ENCODE data around the gene TMEM151B.
A peak's percentile ranks its signal among the peaks of the same experiment; 100 is the strongest.
"Not testable (repeated sequence)": the region's sequence is repeated elsewhere in the genome, so short reads cannot be mapped to it uniquely, and the experiment has no call there.

Gene TMEM151B

GRCh38 chr6:44269921-44270525 lies at the start of gene TMEM151B:
TMEM151B (plus strand) TSS chr6:44270450; CDS start chr6:44270743, 293 bp downstream.
- DNase-seq (ENCODE audit: low read depth) = no peak

DNA sequence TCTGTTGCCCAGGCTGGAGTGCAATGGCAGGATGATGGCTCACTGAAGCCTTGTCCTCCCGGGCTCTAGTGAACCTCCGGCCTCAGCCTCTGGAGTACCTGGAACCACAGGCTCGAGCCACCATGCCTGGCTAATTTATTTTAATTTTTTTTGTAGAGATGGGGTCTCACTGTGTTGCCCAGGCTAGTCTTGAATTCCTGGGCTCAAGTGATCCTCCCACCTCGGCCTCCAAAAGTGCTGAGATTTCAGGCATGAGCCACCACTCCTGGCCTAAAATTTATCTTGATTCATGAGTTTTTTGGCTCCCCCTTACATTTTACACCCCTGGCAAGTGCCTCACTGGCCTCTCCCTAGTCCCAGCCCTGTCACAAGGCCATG lies 49.3 kb upstream of the TMEM151B start:
- DNase-seq (ENCODE audit: low read depth) = no peak

DNA sequence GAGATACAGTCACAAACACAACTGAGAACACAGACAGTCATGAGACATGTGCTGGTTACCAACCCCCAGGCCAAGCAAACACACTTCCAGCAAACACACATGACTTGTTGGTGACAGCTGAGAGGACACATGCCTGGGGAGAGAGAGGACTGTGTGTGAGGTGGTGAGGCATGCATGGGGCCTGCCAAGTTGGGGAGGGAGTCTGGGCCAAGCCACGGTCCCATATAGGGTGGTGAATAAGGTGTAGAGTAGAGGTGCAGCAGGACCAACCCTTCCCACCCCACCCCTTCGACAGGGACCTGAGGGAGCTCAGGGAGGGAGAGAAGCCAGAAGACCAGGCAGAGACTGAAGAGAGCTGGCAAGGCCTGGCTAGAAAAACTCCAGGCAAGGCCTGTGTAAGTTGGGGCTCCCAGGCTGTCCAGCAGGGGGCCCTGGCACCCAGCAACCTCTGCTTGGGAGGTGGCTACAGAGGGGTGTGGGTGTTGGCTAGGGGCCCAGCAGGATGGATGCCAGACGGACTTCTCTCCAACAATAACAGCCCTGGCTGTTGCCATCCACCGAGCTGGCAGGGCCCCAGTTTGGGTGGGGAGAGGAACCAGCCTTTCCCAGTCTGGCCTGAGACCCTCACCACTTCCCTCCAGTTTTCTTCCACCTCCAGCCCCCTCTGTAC lies 48.8 kb upstream of the TMEM151B start:
- DNase-seq (ENCODE audit: low read depth) = peak; percentile 52

GRCh38 chr6:44221961-44222335 lies 48.3 kb upstream of the TMEM151B start:
- no peak for DNase-seq (ENCODE audit: low read depth)

DNA sequence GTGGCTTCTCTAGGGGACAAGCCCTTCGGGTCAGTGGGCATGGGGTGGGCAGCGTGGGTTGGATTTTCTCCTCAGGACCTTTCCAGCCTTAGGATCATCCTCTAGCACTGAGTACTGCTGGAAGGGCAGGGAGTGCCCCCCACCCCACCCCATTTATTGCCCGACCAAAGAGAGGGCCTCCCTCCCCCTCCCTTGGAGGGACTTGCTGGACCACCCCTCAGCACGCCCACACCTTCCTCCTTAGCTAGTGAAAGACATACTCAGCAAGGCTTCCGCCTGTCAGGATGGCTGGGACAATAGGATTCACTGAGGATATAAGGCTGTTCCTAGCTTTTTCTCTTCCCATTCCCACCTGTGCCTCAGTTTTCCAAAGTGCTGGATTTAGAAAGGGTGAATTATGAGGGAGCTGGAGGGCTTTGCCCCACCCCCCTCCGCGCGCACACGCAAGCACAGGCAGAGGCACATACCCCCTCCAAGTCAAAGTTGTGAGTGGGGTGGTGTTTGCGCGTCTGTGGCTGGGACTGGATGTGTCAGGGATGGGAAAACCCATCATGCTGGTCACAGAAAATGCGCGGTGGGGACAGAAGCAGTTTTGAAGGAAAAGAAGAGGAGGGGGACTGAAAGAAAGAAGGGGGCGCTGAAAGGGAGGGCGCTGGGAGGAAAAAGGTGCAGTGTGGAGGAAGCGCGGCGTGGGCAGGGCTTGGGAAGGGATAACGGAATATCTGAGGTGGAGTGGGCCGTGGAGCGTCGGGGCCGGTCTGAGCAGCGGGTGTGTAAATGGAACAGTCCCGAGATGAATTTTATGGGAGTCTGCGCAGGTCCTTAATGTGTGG lies 47.5 kb upstream of the TMEM151B start:
- no peak for DNase-seq (ENCODE audit: low read depth)

- peak; percentile 82 for DNase-seq (ENCODE audit: low read depth)
These were observed 46.8 kb upstream of the TMEM151B start, which contains the start of gene SLC29A1 for GRCh38 chr6:44223319-44224028. SLC29A1 (plus strand) TSS chr6:44223595; CDS start chr6:44227314, 3,719 bp downstream.

- DNase-seq (ENCODE audit: low read depth) = no peak
These were observed 46.0 kb upstream of the TMEM151B start for GRCh38 chr6:44224029-44224964.

- no peak for DNase-seq (ENCODE audit: low read depth)
These were observed 45.3 kb upstream of the TMEM151B start for GRCh38 chr6:44224965-44225305.

DNA sequence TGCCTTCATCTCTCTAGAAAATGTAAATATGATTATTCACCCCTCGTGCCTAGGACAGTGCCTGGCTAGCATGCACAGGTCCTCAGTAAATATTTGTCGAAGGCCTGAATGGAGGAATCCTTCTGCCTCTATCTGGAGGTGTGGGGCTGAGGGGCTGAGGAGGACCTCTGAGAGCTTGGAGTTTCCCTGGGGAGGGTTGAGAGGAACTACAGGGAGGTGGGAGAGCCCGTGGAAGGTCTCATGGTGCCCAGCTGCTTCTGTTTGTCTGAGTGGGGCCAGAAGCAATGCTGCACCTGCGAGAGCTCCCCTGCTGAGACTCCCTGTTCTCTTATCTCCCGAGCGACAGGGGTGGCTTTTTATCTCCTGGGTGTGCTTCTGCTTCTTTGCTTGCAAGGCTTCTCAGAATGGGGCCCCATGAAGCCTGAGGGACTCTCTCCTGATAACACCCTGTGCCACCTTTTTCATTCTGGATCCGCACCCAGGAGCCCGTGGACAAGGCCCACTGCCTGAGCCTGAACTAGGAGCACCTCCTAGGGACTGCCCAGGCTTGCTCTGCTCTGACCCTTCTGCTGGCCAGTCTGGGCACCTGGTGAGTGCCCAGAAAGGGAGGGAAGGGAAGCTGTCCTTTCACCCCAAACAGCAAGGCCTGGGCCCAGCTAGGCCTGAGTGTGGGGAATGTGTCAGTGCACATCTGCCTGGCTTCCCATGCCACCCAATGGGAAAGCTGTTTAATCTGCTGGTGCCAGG lies 44.5 kb upstream of the TMEM151B start:
- no peak for DNase-seq (ENCODE audit: low read depth)

DNA sequence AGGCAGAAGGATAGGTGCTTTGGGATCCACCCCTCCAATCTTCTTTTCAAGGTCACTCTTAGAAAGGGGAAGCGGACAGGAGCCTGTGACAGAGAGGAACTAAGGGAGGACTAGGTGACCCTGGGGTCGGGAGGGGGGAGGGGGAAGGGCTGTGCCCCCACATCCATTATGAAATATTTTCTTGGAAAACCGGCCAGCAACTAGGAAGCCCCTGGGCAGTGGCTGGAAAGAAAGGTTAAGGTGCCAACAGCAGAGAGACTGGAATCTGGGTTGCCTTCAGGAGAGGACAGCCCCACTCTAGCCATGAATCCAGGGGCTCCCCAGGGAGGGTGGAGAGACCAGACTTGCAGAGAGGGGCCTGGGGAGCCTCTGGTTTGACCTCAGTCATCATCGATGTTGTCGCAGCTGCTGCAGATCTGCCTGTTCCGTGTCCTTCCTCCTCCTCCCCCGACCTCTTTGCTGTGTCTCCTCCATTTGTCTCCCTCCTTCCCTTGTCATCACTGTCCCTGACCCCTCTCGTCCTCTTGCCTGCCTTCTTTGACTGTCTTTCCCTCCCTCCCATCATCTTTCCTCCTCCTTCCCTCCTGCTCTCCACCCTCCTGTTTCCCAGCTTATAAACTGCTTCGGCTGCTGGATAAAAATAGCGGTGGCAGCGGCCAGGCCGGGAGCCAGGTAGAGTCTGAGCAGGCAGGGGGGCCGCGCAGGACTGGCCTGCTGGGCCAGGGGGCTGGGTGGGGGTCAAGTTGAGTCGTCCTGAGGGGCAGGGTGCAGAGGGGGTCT lies 43.7 kb upstream of the TMEM151B start:
- no peak for DNase-seq (ENCODE audit: low read depth)

- DNase-seq (ENCODE audit: low read depth) = no peak
These were observed 43.0 kb upstream of the TMEM151B start for GRCh38 chr6:44227148-44227793.

GRCh38 chr6:44228031-44228430 lies 42.2 kb upstream of the TMEM151B start:
- DNase-seq (ENCODE audit: low read depth) = no peak

- no peak for DNase-seq (ENCODE audit: low read depth)
These were observed 41.8 kb upstream of the TMEM151B start for GRCh38 chr6:44228433-44228832.

- no peak for DNase-seq (ENCODE audit: low read depth)
These were observed 41.4 kb upstream of the TMEM151B start for GRCh38 chr6:44228836-44229235.

DNA sequence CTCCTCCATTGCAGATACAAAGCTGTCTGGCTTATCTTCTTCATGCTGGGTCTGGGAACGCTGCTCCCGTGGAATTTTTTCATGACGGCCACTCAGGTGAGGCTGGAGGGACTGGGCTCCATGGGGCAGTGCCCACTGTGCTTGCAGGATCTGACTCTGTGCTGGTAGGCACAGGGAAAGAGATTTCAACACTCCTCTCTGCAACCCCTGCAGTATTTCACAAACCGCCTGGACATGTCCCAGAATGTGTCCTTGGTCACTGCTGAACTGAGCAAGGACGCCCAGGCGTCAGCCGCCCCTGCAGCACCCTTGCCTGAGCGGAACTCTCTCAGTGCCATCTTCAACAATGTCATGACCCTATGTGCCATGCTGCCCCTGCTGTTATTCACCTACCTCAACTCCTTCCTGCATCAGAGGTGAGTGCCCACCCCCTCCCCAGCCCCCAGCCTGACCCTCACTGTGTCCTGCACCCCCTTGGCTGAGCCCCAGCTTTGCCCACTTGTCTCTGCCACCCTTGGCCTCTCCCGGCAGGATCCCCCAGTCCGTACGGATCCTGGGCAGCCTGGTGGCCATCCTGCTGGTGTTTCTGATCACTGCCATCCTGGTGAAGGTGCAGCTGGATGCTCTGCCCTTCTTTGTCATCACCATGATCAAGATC lies 40.7 kb upstream of the TMEM151B start:
- DNase-seq (ENCODE audit: low read depth) = no peak

DNA sequence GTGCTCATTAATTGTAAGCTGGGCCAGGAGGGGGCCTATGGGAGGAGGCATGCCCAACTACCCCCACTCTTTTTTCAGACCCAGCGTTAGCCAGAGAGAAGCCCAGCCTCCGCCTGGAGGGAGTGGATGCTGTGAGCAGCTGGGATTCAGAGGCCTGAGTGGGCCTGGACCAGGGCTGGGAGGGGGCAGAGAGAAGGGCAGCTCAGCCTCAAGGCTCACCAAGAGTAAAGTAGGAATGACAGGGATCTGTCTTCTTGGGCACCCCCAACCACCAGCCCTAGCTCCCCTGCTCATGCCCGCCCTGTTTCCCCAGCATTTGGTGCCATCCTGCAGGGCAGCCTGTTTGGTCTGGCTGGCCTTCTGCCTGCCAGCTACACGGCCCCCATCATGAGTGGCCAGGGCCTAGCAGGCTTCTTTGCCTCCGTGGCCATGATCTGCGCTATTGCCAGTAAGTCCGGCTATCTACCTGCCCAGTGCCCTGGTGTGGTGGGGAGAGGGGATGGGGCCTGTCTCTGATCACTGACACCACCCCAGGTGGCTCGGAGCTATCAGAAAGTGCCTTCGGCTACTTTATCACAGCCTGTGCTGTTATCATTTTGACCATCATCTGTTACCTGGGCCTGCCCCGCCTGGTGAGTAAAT lies 40.1 kb upstream of the TMEM151B start:
- DNase-seq (ENCODE audit: low read depth) = no peak

DNA sequence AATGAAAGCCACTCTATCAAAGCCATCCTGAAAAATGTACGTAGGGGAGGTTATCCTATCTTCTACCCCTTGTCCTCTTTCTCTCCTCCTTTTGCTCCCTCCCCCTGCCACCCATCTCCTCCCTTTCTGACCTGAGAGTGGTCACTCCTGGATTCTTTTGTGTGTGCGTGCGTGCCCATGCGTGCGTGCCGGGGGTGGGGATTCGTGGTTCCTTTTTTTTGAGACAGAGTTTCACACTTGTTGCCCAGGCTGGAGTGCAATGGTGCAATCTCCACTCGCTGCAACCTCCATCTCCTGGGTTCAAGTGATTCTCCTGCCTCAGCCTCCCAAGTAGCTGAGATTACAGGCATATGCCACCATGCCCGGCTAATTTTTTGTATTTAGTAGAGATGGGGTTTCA lies 38.8 kb upstream of the TMEM151B start:
- DNase-seq (ENCODE audit: low read depth) = not testable (repeated sequence)
